Stimulated activated naive B cell treated with anti-CD40 and anti-IgM and Interleukin-4, amounts not matched to agents 10 μg/mL and 1 μg/mL and 100 μg/mL, for 72 hours (primary cell): ENCODE results near the gene PKMYT1.
"Not testable (repeated sequence)": the region's sequence is repeated elsewhere in the genome, so short reads cannot be mapped to it uniquely, and the experiment has no call there.

Experiments
- ATAC-seq, 2 donors: fragments of 150-1000 bp; cut with Tn5 transposase; replicated peaks; 2 replicates each; pipeline ENCODE4 v1.10.0; 2021; ENCODE audit warnings: moderate library complexity in 1 of 2
- DNase-seq: peaks from one replicate; pipeline ENCODE4 v3.0.0; 2021
- H3K27ac Mint-ChIP-seq: one replicate; pipeline ENCODE4 v1.8.0; 2022; ENCODE audit warnings: mild to moderate bottlenecking, mixed read lengths
- H3K27me3 Mint-ChIP-seq, 2 donors: one replicate each; pipeline ENCODE4 v1.8.0; 2022; ENCODE audit warnings: mixed read lengths in 2 of 2
- H3K36me3 Mint-ChIP-seq, 2 donors: one replicate each; pipeline ENCODE4 v1.8.0; 2022; ENCODE audit warnings: mixed read lengths in 2 of 2, mild to moderate bottlenecking in 1 of 2
- H3K4me1 Mint-ChIP-seq, 2 donors: one replicate each; pipeline ENCODE4 v1.8.0; 2022; ENCODE audit warnings: mixed read lengths in 2 of 2, mild to moderate bottlenecking in 1 of 2
- H3K4me3 Mint-ChIP-seq, 2 donors: one replicate each; pipeline ENCODE4 v1.8.0; 2022; ENCODE audit warnings: mild to moderate bottlenecking in 2 of 2, mixed read lengths in 2 of 2, moderate library complexity in 1 of 2
- H3K9me3 Mint-ChIP-seq, 2 donors: one replicate each; pipeline ENCODE4 v1.8.0; 2022; ENCODE audit warnings: mixed read lengths in 2 of 2, mild to moderate bottlenecking in 1 of 2

PKMYT1 gene

DNA sequence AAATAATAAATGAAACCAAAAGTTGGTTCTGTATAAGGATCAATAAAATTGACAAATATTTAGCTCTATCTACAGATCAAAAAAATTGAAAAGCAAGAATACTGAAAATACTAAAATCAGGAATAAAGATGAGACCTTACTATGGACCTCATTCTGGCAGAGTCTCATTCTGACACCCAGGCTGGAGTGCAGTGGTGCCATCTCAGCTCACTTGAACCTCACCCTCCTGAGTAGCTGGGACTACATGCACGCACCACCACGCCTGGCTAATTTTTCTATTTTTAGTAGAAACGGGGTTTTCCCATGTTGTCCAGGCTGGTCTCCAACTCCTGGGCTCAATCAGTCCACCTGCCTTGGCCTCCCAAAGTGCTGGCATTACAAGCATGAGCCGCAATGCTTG, 38.2 kb downstream of the PKMYT1 start:
- Mint-ChIP-seq H3K4me1 (peaks cover 5 to 6% of the 10 kb centered on the region in 2 donors), H3K9me3 (no peaks in the 10 kb centered on the region), H3K4me3 (no peak overlapping the region), H3K27me3 (no peaks in the 10 kb centered on the region), H3K36me3 (peaks cover 39 to 53% of the 10 kb centered on the region in 2 donors), H3K27ac (peak overlapping the region; percentile 49)
- peak in 1 of 2 donors; percentile 62 for ATAC-seq
- no peak for DNase-seq

DNA sequence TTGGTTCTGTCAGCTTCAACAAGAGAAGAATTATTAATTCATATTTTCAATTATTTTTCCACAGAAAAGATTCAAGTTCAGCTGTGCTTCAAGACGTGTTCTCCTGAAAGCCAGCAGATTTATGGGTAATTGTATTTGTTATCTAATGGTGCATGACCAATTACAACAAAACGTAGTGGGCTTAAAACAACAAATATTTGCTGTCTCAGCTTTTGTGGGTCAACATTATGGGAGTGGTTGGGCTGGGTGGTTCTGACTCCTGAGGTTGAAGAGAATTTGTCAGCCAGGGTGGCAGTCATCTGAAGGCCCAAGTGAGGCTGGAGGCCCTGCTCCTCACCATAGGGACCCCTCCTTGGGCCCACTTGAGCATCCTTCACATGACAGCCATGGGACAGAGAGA, 40.3 kb downstream of the PKMYT1 start:
- peaks cover 5 to 8% of the 10 kb centered on the region in 2 donors for H3K4me1 Mint-ChIP-seq
- H3K9me3 Mint-ChIP-seq: no peaks in the 10 kb centered on the region
- no peak for DNase-seq
- no peak overlapping the region for H3K4me3 Mint-ChIP-seq
- no peaks in the 10 kb centered on the region for H3K27me3 Mint-ChIP-seq
- H3K27ac Mint-ChIP-seq: no peak overlapping the region
- peaks cover 47 to 61% of the 10 kb centered on the region in 2 donors for H3K36me3 Mint-ChIP-seq
- ATAC-seq: no peak

DNA sequence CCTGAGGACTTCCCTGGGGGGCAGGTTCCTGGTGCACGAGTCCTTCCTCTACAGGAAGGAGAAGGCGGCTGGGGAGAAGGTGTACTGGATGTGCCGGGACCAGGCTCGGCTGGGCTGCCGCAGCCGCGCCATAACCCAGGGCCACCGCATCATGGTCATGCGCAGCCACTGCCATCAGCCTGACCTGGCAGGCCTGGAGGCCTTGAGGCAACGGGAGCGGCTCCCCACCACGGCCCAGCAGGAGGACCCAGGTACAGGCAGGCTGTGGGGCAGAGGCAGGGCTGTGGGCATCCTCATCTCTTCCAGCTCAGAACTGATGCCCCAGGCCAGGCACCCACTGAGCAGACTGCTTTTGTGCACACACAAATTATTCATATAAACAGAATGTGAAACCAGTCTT, 42.0 kb downstream of the PKMYT1 start:
- peaks cover 46 to 63% of the 10 kb centered on the region in 2 donors for H3K36me3 Mint-ChIP-seq
- H3K27me3 Mint-ChIP-seq: no peaks in the 10 kb centered on the region
- no peaks in the 10 kb centered on the region for H3K9me3 Mint-ChIP-seq
- H3K27ac Mint-ChIP-seq: no peak overlapping the region
- ATAC-seq (no peak), DNase-seq (no peak)
- peaks cover 5 to 8% of the 10 kb centered on the region in 2 donors for H3K4me1 Mint-ChIP-seq
- no peak overlapping the region for H3K4me3 Mint-ChIP-seq

- DNase-seq: no peak
- H3K4me3 Mint-ChIP-seq: no peak overlapping the region
- no peaks in the 10 kb centered on the region for H3K27me3 Mint-ChIP-seq
- no peak overlapping the region for H3K27ac Mint-ChIP-seq
- no peak for ATAC-seq
- peaks cover 3 to 6% of the 10 kb centered on the region in 2 donors for H3K4me1 Mint-ChIP-seq
- H3K9me3 Mint-ChIP-seq: no peaks in the 10 kb centered on the region
- H3K36me3 Mint-ChIP-seq: peaks cover 50 to 60% of the 10 kb centered on the region in 2 donors
Measured at GRCh38 chr16:2937170-2937569, 43.1 kb downstream of the PKMYT1 start.

DNA sequence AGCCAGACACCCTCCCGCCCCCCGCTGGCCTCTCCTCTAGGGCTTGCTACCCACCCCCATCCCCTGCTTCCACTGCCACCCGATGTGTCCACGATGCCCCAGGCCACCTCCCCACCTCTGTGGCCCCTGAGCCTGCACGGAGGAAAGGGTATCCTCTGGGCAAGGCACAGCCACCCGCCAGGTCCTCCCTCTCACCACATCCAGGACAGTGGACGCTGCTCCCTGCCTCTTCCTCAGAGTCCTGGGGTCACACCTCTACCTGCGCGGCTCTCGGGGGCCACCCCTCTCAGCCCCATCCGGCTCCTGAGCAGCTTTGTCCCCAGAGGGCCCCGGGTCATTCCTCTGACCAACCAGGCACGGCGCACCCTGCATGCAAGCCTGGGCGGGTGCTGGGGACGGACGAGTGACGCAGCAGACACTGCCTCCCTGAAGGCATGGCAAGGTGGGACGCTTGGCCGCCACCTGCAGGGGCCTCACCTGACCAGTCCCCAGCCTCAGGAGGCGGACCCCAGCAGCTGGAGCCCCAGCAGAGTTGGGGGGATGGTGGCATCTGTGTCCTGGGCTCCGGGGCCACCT, 43.7 kb downstream of the PKMYT1 start:
- H3K9me3 Mint-ChIP-seq: no peaks in the 10 kb centered on the region
- peaks cover 0 to 5% of the 10 kb centered on the region in 2 donors for H3K4me1 Mint-ChIP-seq
- H3K36me3 Mint-ChIP-seq: peaks cover 48 to 58% of the 10 kb centered on the region in 2 donors
- ATAC-seq (no peak), DNase-seq (no peak)
- H3K27me3 Mint-ChIP-seq: no peaks in the 10 kb centered on the region
- no peak overlapping the region for H3K27ac Mint-ChIP-seq
- no peak overlapping the region for H3K4me3 Mint-ChIP-seq

GRCh38 chr16:2934450-2934849, 45.8 kb downstream of the PKMYT1 start:
- Mint-ChIP-seq H3K27me3 (no peaks in the 10 kb centered on the region), H3K4me3 (no peak overlapping the region), H3K27ac (no peak overlapping the region), H3K36me3 (peaks cover 44 to 47% of the 10 kb centered on the region in 2 donors), H3K4me1 (peaks cover 0 to 2% of the 10 kb centered on the region in 2 donors), H3K9me3 (no peaks in the 10 kb centered on the region)
- DNase-seq (no peak), ATAC-seq (no peak)

GRCh38 chr16:2933701-2934100, 46.5 kb downstream of the PKMYT1 start:
- ATAC-seq (no peak), DNase-seq (no peak)
- no peak overlapping the region for H3K27ac Mint-ChIP-seq
- H3K9me3 Mint-ChIP-seq: no peaks in the 10 kb centered on the region
- H3K27me3 Mint-ChIP-seq: no peaks in the 10 kb centered on the region
- H3K36me3 Mint-ChIP-seq: peaks cover 40 to 41% of the 10 kb centered on the region in 2 donors
- H3K4me3 Mint-ChIP-seq: no peak overlapping the region
- H3K4me1 Mint-ChIP-seq: peaks cover 0 to 2% of the 10 kb centered on the region in 2 donors

- peaks cover 36 to 37% of the 10 kb centered on the region in 2 donors for H3K36me3 Mint-ChIP-seq
Measured at GRCh38 chr16:2933136-2933535, 47.1 kb downstream of the PKMYT1 start.

GRCh38 chr16:2931231-2931914, 48.9 kb downstream of the PKMYT1 start:
- H3K27me3 Mint-ChIP-seq, H3K9me3 Mint-ChIP-seq, DNase-seq, ATAC-seq, H3K4me3 Mint-ChIP-seq, H3K27ac Mint-ChIP-seq: not testable (repeated sequence)
- peaks cover 8 to 11% of the 10 kb centered on the region in 2 donors for H3K4me1 Mint-ChIP-seq
- peaks cover 28 to 30% of the 10 kb centered on the region in 2 donors for H3K36me3 Mint-ChIP-seq

More at GRCh38 chr16:2933136-2933535, 47.1 kb downstream of the PKMYT1 start:
- Mint-ChIP-seq H3K27ac (no peak overlapping the region), H3K27me3 (no peaks in the 10 kb centered on the region), H3K4me1 (peaks cover 0 to 2% of the 10 kb centered on the region in 2 donors), H3K4me3 (no peak overlapping the region), H3K9me3 (no peaks in the 10 kb centered on the region)
- DNase-seq: no peak
- ATAC-seq: no peak

DNA sequence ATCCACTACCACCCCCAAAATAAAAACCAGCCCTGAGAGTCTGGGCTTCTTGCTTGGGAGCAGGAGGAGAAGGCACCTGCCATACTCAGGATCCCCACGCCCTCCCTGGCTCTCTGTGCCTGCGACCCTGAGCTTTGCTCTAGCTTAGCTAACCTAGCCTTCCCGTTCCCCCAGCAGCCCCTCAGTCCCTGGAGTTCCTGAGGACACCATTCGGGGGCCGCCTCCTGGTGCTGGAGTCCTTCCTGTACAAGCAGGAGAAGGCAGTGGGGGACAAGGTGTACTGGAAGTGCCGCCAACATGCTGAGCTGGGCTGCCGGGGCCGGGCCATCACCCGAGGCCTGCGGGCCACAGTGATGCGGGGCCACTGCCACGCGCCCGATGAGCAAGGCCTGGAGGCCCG, 50.0 kb downstream of the PKMYT1 start:
- H3K27me3 Mint-ChIP-seq: no peaks in the 10 kb centered on the region
- H3K4me3 Mint-ChIP-seq: no peak overlapping the region
- DNase-seq (no peak), ATAC-seq (no peak)
- H3K27ac Mint-ChIP-seq: no peak overlapping the region
- H3K36me3 Mint-ChIP-seq: peaks cover 20 to 21% of the 10 kb centered on the region in 2 donors
- peaks cover 6 to 15% of the 10 kb centered on the region in 2 donors for H3K4me1 Mint-ChIP-seq
- no peaks in the 10 kb centered on the region for H3K9me3 Mint-ChIP-seq

DNA sequence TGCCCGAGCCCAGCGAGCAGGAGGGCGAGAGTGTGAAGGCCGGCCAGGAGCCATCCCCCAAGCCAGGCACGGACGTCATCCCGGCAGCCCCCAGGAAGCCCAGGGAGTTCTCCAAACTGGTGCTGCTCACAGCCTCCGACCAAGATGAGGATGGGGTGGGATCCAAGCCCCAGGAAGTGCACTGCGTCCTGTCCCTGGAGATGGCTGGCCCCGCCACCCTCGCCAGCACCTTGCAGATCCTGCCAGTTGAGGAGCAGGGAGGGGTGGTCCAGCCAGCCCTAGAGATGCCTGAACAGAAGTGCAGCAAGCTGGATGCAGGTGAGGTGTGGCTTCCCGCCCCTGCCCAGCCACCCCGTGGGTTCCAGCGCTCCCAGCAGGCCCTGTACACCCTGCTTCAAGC, 50.6 kb downstream of the PKMYT1 start:
- H3K4me3 Mint-ChIP-seq: no peak overlapping the region
- no peak overlapping the region for H3K27ac Mint-ChIP-seq
- peaks cover 6 to 15% of the 10 kb centered on the region in 2 donors for H3K4me1 Mint-ChIP-seq
- H3K9me3 Mint-ChIP-seq: no peaks in the 10 kb centered on the region
- ATAC-seq (no peak), DNase-seq (no peak)
- no peaks in the 10 kb centered on the region for H3K27me3 Mint-ChIP-seq
- peaks cover 17 to 19% of the 10 kb centered on the region in 2 donors for H3K36me3 Mint-ChIP-seq

DNA sequence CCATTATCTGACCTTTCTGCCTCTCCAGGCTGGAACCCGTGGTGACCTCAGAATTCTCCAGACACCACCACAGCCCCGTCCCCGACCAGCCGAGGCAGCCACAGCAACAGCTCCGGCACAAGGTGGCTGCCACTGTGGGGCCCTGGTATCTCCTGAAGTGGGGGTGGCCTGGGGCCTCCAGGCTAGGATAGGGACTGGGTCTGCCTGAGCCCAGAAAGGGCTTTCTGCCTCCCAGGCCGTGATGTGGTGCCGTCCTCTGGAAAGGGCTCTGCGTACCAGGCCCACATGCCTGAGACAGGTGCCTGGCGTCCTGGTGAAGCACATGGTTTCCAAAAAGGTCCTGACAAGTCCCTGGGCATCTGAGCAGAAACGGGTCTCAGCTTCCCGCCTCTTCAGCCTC, 51.5 kb downstream of the PKMYT1 start:
- no peak for ATAC-seq
- no peak for DNase-seq
- peaks cover 8 to 14% of the 10 kb centered on the region in 2 donors for H3K36me3 Mint-ChIP-seq
- H3K4me1 Mint-ChIP-seq: peaks cover 8 to 15% of the 10 kb centered on the region in 2 donors
- H3K9me3 Mint-ChIP-seq: no peaks in the 10 kb centered on the region
- H3K4me3 Mint-ChIP-seq: no peak overlapping the region
- H3K27ac Mint-ChIP-seq: no peak overlapping the region
- no peaks in the 10 kb centered on the region for H3K27me3 Mint-ChIP-seq

GRCh38 chr16:2928151-2928550, 52.1 kb downstream of the PKMYT1 start:
- H3K27ac Mint-ChIP-seq, H3K27me3 Mint-ChIP-seq, H3K4me3 Mint-ChIP-seq, DNase-seq, ATAC-seq, H3K9me3 Mint-ChIP-seq: not testable (repeated sequence)
- Mint-ChIP-seq H3K36me3 (peaks cover 12 to 13% of the 10 kb centered on the region in 2 donors), H3K4me1 (peaks cover 8 to 15% of the 10 kb centered on the region in 2 donors)

- H3K9me3 Mint-ChIP-seq: no peaks in the 10 kb centered on the region
- H3K27ac Mint-ChIP-seq: peak overlapping the region; percentile 4
- peaks cover 8 to 15% of the 10 kb centered on the region in 2 donors for H3K4me1 Mint-ChIP-seq
- H3K4me3 Mint-ChIP-seq: peak overlapping the region; percentile 62 to 64
- DNase-seq (peak; percentile 78), ATAC-seq (peak; percentile 99 to 100)
- peaks cover 12 to 16% of the 10 kb centered on the region in 2 donors for H3K36me3 Mint-ChIP-seq
- H3K27me3 Mint-ChIP-seq: no peaks in the 10 kb centered on the region
Measured at GRCh38 chr16:2927010-2927646, 53.1 kb downstream of the PKMYT1 start.

DNA sequence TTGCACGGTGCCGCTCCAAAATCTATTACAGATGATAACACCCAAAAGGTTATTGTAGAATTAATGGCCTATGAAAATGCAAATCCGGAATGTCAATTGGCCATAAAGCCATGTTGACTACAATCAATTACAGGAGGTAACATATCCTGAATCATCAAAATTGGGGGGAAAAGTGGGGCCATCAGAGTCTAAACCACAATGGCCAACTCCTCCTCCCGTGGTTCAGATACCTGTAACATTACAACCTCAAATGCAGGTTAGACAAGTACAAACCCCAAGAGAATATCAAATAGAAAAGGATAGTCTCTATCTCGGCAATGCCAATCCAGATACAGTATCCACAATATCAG, 53.6 kb downstream of the PKMYT1 start:
- no peaks in the 10 kb centered on the region for H3K27me3 Mint-ChIP-seq
- DNase-seq (no peak), ATAC-seq (no peak)
- no peaks in the 10 kb centered on the region for H3K9me3 Mint-ChIP-seq
- peaks cover 8 to 15% of the 10 kb centered on the region in 2 donors for H3K4me1 Mint-ChIP-seq
- peak overlapping the region; percentile 62 to 64 for H3K4me3 Mint-ChIP-seq
- H3K36me3 Mint-ChIP-seq: peaks cover 14 to 20% of the 10 kb centered on the region in 2 donors
- no peak overlapping the region for H3K27ac Mint-ChIP-seq
